Measurements from ENCODE around the gene RRBP1. TPM values are rescaled to one million over a fixed set of nuclear protein-coding genes. Genes with fewer than 3 reads are reported as not detected.

The RRBP1 gene
- total RNA-seq, 2 donors from 2014 or later, result 402 to 509 TPM

- H3K4me1 ChIP-seq, result peaks cover 7% of the 10 kb centered on the region
- TF ChIP-seq, protein P1, sequence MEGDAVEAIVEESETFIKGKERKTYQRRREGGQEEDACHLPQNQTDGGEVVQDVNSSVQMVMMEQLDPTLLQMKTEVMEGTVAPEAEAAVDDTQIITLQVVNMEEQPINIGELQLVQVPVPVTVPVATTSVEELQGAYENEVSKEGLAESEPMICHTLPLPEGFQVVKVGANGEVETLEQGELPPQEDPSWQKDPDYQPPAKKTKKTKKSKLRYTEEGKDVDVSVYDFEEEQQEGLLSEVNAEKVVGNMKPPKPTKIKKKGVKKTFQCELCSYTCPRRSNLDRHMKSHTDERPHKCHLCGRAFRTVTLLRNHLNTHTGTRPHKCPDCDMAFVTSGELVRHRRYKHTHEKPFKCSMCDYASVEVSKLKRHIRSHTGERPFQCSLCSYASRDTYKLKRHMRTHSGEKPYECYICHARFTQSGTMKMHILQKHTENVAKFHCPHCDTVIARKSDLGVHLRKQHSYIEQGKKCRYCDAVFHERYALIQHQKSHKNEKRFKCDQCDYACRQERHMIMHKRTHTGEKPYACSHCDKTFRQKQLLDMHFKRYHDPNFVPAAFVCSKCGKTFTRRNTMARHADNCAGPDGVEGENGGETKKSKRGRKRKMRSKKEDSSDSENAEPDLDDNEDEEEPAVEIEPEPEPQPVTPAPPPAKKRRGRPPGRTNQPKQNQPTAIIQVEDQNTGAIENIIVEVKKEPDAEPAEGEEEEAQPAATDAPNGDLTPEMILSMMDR (IDR thresholded peaks at IDR 0.05), result no peak
These were observed 53.0 kb downstream of the RRBP1 start for GRCh38 chr20:17629025-17629424.

GRCh38 chr20:17628101-17628841 is 53.8 kb downstream of the RRBP1 start:
- intact Hi-C loops (cut with DNase I), result no loop called here
- TF ChIP-seq, protein P1 (IDR thresholded peaks at IDR 0.05), result no peak
- Histone ChIP-seq H3K9me3 (no peaks in the 10 kb centered on the region), H3K27ac (no peak overlapping the region), H3K36me3 (peaks cover 54% of the 10 kb centered on the region), H3K9ac (ENCODE audit: low read depth in 2 of 2, low read length in 2 of 2) (no peak overlapping the region), H3K4me1 (peaks cover 7% of the 10 kb centered on the region), H3K27me3 (no peaks in the 10 kb centered on the region), H3K4me3 (no peak overlapping the region)
- DNase-seq, result no peak

More at GRCh38 chr20:17629025-17629424, 53.0 kb downstream of the RRBP1 start:
- Histone ChIP-seq H3K9me3 (no peaks in the 10 kb centered on the region), H3K27me3 (no peaks in the 10 kb centered on the region), H3K9ac (ENCODE audit: low read depth in 2 of 2, low read length in 2 of 2) (no peak overlapping the region), H3K4me3 (no peak overlapping the region), H3K36me3 (peaks cover 54% of the 10 kb centered on the region), H3K27ac (no peak overlapping the region)
- intact Hi-C loops (cut with DNase I), result no loop called here
- no peak for DNase-seq

DNA sequence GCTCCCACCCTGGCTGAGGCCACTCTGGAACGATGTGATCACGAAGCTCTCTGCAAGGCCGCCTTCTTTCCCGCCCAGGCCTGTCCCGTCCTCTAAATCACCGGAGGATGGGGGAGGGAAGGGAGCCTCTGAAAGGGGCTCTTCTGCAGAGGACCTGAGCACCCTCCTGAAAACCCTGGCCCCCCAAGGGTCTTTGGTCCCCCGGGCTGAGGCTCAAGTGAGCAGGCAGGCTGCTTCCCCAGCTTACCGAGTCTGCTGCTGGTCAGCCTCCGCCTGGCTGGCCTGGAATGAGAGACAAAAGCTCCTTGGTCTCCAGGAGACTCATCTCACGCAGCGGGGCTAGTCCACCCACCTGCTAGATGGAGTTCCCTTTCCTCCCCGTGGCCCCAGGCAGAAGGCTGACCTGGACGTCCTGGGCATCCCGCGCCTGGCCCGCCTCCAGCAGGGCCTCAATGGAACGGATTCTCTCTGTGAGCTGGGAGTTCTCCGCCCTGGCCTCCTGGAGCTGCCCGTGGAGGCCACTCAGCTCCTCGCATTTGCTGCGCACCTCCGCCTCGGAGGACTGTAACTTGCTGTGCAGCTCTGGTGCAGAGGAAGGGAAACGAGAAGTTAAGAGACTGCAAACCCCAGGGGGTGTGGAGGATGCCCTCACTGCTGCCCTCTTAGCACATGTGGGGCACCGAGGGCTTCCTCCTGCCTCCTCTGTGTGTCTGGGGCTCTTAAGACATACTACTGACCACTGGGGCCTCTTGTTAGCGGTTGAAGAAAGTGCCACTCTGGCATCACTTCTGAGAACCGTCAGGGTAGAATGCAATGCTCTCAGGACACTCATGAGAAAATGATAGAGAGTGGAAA is 54.7 kb downstream of the RRBP1 start:
- no peaks in the 10 kb centered on the region for H3K9me3 ChIP-seq
- H3K9ac ChIP-seq (ENCODE audit: low read depth in 2 of 2, low read length in 2 of 2), result no peak overlapping the region
- TF ChIP-seq, protein P1 (IDR thresholded peaks at IDR 0.05), result no peak
- no peak for DNase-seq
- intact Hi-C loops (cut with DNase I), result no loop called here
- peaks cover 7% of the 10 kb centered on the region for H3K4me1 ChIP-seq
- no peak overlapping the region for H3K4me3 ChIP-seq
- H3K27ac ChIP-seq, result no peak overlapping the region
- peaks cover 50% of the 10 kb centered on the region for H3K36me3 ChIP-seq
- H3K27me3 ChIP-seq, result no peaks in the 10 kb centered on the region

GRCh38 chr20:17626217-17627007 is 55.6 kb downstream of the RRBP1 start:
- intact Hi-C loops (cut with DNase I), result no loop called here
- H3K9me3 ChIP-seq, result no peaks in the 10 kb centered on the region
- H3K27ac ChIP-seq, result no peak overlapping the region
- no peak overlapping the region for H3K4me3 ChIP-seq
- no peaks in the 10 kb centered on the region for H3K27me3 ChIP-seq
- no peak overlapping the region for H3K9ac ChIP-seq (ENCODE audit: low read depth in 2 of 2, low read length in 2 of 2)
- peaks cover 55% of the 10 kb centered on the region for H3K36me3 ChIP-seq
- no peak for DNase-seq
- H3K4me1 ChIP-seq, result peaks cover 7% of the 10 kb centered on the region
- TF ChIP-seq, protein P1 (IDR thresholded peaks at IDR 0.05), result no peak

All from colonic mucosa (tissue), 4 donors.